Colonic mucosa (tissue), 4 donors: ENCODE results near the gene SEMA4A. TPM values are rescaled to one million over a fixed set of nuclear protein-coding genes. Genes with fewer than 3 reads are reported as not detected.
A peak's percentile ranks its signal among the peaks of the same experiment; 100 is the strongest.

Experiments used
- DNase-seq: peaks from one replicate; pipeline ENCODE4 v3.0.0-alpha.2; 2020
- H3K27ac ChIP-seq: fragments of 200-600 bp; one replicate; pipeline ENCODE4 v1.8.0; 2021
- H3K27me3 ChIP-seq: fragments of 200-600 bp; one replicate; pipeline ENCODE4 v1.8.0; 2021
- H3K36me3 ChIP-seq: fragments of 200-600 bp; one replicate; pipeline ENCODE4 v1.8.0; 2021
- H3K4me1 ChIP-seq: fragments of 200-600 bp; one replicate; pipeline ENCODE4 v1.8.0; 2021; ENCODE audit warnings: mild to moderate bottlenecking
- H3K4me3 ChIP-seq: fragments of 200-600 bp; one replicate; pipeline ENCODE4 v1.8.0; 2021
- H3K9ac ChIP-seq, 2 donors: one replicate each; pipeline ENCODE4 v1.7.0; 2013; ENCODE audit warnings: control low read depth in 2 of 2, low read depth in 2 of 2, low read length in 2 of 2
- H3K9me3 ChIP-seq: fragments of 200-600 bp; one replicate; pipeline ENCODE4 v1.8.0; 2021
- intact Hi-C: fragments of 100-400 bp; cut with DNase I; formaldehyde crosslinking; loops from one replicate; pipeline ENCODE4 v1.14.1; 2022
- total RNA-seq, 2 donors: library from RNA; stranded (reverse); fragmentation: NEBNext Ultra II Directional in 1 of 2; extraction: Animal tissue kit (Norgen Biotek cat#: 25700) in 1 of 2; gene quantifications; one replicate each; pipeline ENCODE4 v1.2.1, GENCODE V29; 2021
- TF ChIP-seq, protein P1 (sequence below): fragments of 200-600 bp; IDR thresholded peaks from one replicate; pipeline ENCODE4 v1.8.0; 2022; ENCODE audit warnings: antibody characterized with exemption, mild to moderate bottlenecking
- donor health status: healthy.
- donor health status: DM: no; HTN: no; CAD: no.
- donor health status: DM: no; HTN: no; CAD: no.

Gene SEMA4A
- 1 to 10 TPM; 4.5 to 5.6 TPM for total RNA-seq

DNA sequence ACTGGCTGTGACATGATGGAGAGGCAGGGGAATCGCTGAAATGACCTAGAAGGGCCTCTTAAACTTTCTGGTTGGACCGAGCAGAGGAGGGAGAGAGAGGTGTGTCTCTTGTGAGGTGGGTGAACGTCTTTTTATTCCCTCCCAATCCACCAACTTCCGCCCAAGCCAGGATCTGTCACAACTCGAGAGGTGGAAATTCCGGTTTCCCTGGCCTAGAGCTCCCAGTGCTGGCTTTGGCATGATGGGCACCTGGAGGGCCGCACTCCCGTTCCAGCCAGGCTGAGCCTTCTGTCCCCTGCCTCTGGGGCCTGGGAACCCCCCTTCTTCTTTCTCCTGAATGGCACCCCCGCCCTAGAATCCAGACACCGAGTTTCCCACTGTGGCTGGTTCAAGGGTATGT lies at the start of gene SEMA4A:
SEMA4A (plus strand) TSS at position 224 of the 400 bp plus-strand sequence. CDS start 994 bp downstream, outside the sequence.
- H3K4me1 ChIP-seq, result no peaks in the 10 kb centered on the region
- peak within 1 kb of the TSS in 1 of 2 donors; percentile 20 for H3K9ac ChIP-seq
- H3K9me3 ChIP-seq, result no peaks in the 10 kb centered on the region
- intact Hi-C loops, result no loop called here
- peak; percentile 63 for DNase-seq
- peak within 1 kb of the TSS; percentile 4 for H3K4me3 ChIP-seq
- TF ChIP-seq, protein P1, sequence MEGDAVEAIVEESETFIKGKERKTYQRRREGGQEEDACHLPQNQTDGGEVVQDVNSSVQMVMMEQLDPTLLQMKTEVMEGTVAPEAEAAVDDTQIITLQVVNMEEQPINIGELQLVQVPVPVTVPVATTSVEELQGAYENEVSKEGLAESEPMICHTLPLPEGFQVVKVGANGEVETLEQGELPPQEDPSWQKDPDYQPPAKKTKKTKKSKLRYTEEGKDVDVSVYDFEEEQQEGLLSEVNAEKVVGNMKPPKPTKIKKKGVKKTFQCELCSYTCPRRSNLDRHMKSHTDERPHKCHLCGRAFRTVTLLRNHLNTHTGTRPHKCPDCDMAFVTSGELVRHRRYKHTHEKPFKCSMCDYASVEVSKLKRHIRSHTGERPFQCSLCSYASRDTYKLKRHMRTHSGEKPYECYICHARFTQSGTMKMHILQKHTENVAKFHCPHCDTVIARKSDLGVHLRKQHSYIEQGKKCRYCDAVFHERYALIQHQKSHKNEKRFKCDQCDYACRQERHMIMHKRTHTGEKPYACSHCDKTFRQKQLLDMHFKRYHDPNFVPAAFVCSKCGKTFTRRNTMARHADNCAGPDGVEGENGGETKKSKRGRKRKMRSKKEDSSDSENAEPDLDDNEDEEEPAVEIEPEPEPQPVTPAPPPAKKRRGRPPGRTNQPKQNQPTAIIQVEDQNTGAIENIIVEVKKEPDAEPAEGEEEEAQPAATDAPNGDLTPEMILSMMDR, result no peak
- no peaks in the 10 kb centered on the region for H3K27me3 ChIP-seq
- no peak within 1 kb of the TSS for H3K27ac ChIP-seq
- no peaks in the 10 kb centered on the region for H3K36me3 ChIP-seq

DNA sequence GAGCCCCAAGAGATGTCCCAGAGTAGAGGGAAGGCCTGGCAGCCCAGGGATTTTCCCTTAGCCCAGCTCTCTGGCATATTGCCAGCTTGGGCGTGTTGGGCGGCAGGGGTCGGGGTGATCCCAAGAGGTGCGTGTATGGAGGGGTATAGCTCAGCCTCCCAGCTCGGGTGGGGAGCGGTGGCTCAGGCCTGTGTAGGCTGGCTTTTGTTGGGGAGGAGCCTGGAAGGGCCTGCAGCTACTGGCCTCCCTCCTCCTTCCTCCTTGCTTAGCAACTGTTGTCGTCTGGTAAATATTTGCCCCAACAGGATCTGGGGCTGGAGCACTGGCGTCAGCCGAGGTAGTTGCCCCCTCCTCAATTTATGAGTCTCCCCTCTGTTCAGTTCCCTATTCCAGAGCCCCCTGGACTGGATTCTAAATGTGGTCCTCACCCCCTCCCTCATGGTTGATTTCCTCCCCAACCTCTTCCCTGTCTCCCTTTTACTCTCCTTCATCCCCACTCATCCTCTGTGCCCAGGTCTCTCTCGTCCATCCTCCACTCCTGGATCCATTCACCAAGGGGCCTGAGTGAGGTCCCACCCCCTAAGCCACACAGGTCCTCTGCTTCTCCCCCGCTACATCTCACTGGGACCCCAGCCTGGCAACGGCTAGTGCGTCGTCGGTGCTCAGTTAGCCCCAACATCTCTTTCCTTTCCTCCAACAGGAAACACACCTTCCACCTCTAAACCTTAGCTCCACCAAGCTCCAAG lies 49.1 kb upstream of the SEMA4A start:
- intact Hi-C loops, result no loop called here
- H3K27me3 ChIP-seq, result no peaks in the 10 kb centered on the region
- no peak overlapping the region for H3K4me3 ChIP-seq
- H3K4me1 ChIP-seq, result peaks cover 38% of the 10 kb centered on the region
- H3K9ac ChIP-seq, result peak overlapping the region; percentile 68 to 89
- H3K9me3 ChIP-seq, result no peaks in the 10 kb centered on the region
- DNase-seq, result peak; percentile 83
- no peaks in the 10 kb centered on the region for H3K36me3 ChIP-seq
- TF ChIP-seq, protein P1, result no peak
- H3K27ac ChIP-seq, result peak overlapping the region; percentile 94

GRCh38 chr1:156104861-156105832 lies 48.2 kb upstream of the SEMA4A start:
- TF ChIP-seq, protein P1, result no peak
- intact Hi-C loops, result no loop called here
- peak; percentile 44 for DNase-seq
- H3K4me3 ChIP-seq, result peak overlapping the region; percentile 35
- peak overlapping the region; percentile 77 to 89 for H3K9ac ChIP-seq
- H3K9me3 ChIP-seq, result no peaks in the 10 kb centered on the region
- peak overlapping the region; percentile 94 for H3K27ac ChIP-seq
- H3K36me3 ChIP-seq, result no peaks in the 10 kb centered on the region
- H3K27me3 ChIP-seq, result no peaks in the 10 kb centered on the region
- peaks cover 38% of the 10 kb centered on the region for H3K4me1 ChIP-seq

DNA sequence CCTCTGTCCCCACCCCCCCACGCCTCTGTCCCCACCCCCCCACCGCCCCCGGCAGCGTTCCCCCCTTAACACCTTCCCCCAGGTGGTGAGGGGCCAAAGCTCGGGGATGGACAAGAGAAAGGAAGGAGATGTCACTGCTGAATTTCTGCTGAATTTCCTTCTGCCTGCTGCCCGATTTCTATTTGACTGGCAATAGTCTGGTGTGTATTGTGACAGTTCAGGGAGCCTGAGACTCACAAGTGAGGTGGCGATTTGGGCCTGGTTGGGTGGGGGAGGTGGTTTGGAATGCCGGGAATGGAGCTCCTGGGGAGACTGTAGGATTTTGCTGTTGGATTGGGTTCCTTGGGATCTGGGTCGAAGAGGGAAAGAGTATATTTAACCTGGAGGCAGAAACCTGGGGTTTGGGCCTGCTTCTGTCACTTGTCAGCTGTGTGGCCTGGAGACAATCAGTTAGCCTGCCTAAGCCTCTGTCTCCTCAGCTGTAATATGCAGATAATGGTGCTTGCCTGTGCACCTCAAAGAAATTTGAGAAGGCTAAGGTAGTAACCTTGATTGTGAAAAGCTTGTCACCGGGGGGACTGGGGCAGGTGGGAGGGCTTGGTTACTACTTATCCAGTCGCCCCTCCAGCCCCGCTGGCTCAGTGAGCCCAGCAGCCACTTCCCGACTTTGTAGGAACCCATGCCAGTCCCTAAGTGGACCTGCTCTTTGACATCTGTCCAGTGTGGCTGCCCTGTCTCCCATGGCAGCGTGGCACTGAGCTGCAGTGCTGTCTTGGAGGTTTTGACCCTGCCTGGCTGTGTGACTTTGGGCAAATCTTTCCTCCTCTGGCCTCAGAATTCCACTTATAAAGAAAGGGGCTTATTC lies 46.5 kb upstream of the SEMA4A start:
- H3K36me3 ChIP-seq, result no peaks in the 10 kb centered on the region
- no peaks in the 10 kb centered on the region for H3K27me3 ChIP-seq
- peak overlapping the region; percentile 94 for H3K27ac ChIP-seq
- TF ChIP-seq, protein P1, result no peak
- peak overlapping the region; percentile 77 to 81 for H3K9ac ChIP-seq
- no peaks in the 10 kb centered on the region for H3K9me3 ChIP-seq
- H3K4me3 ChIP-seq, result peak overlapping the region; percentile 35
- peaks cover 33% of the 10 kb centered on the region for H3K4me1 ChIP-seq
- intact Hi-C loops, result no loop called here
- peak; percentile 35 for DNase-seq

- Histone ChIP-seq H3K4me3 (no peak overlapping the region), H3K4me1 (peaks cover 28% of the 10 kb centered on the region), H3K36me3 (no peaks in the 10 kb centered on the region), H3K27ac (no peak overlapping the region), H3K9ac (no peak overlapping the region), H3K9me3 (no peaks in the 10 kb centered on the region), H3K27me3 (no peaks in the 10 kb centered on the region)
- TF ChIP-seq, protein P1, result no peak
- intact Hi-C loops, result no loop called here
- no peak for DNase-seq
Observed at GRCh38 chr1:156108057-156108456, 45.3 kb upstream of the SEMA4A start.
